ENCODE measurements around the gene PCARE.

The PCARE gene

DNA sequence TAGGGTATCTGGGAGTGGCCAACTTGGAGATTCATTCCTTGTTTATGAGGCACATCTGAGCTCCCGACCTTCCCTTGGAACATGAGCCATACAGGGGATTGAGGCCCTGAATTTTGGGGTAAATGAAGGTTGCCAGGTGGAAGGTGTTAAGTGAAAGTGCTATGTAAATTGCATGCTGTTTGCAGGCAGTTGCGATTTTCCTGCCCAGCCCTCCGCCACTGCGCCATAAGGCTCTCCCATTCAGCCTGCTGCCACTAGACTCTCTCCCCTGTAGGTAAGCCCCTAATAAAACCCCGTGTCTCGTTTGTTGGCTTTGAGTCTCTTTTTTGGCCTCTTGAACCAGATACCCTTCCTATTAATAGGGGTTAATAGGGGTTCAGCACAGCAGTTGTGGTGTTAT is 33.8 kb downstream of the PCARE start:
- in situ Hi-C loops (cut with MboI; ENCODE audit: low sequenced_read_pairs), result no loop called here

DNA sequence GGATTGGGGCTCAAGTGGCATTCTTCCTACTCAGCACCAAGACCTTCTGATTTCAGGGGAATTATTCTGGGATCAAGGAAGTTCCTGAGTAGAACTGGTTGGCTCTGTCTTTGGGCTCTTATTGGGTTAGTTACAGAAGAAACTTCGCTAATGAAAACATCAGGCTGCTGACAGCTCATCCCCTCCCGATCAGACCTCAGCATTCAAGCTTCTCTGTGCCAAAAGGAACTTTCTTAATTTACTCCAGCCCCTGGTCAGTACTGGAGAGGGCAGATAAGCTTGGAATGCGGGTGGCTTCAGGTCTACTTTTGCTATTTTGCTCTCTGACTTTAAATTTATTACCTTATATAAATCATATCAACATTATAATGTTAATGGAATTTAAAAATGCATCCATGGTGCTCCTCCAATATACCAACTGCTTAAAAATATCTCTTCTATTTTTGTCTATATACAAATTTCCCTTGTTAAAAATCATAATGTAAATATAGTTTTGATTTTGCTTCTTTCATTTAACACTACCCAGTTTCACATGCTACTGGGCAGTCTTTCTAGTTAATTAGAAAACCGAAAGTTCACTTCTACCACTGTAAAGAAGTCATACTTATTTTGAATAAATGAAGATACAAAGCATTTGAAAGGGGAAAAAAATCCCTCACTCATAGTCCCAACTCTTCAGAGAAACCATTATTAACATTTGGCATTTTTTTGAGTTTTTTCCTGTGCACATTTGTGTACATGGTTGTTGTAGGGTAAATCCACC is 34.4 kb downstream of the PCARE start:
- in situ Hi-C loops (cut with MboI; ENCODE audit: low sequenced_read_pairs), result no loop called here

DNA sequence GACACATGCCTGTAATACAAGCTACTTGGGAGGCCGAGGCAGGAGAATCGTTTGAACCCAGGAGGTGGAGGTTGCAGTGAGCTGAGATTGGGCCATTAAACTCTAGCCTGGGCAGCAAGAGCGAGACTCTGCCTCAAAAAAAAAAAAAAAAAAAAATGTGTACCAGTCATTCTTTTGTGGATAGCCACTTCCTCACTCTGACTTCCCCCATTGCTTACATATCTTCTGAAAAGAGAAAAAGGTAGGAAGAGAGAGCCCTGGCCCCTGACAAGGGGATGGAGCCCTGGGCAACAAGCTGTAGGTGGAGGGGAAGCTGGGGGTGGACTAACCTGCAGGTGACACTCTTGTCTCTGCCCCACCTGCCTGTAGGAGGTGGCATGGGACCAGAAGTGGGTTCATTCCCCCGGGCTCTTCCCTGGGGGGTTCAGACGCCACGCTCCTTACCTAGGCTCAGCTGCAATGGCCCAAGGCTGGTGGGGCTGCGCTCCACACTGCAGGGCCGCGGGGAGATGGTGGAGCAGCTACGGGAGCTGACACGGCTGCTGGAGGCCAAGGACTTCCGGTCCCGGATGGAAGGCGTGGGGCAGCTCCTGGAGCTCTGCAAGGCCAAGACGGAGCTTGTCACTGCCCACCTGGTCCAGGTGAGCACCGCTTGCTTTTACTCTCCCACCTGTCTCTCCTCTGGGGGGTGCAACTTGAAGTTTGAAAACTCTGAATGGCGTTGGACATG is 39.1 kb downstream of the PCARE start:
- in situ Hi-C loops (cut with MboI; ENCODE audit: low sequenced_read_pairs), result no loop called here

DNA sequence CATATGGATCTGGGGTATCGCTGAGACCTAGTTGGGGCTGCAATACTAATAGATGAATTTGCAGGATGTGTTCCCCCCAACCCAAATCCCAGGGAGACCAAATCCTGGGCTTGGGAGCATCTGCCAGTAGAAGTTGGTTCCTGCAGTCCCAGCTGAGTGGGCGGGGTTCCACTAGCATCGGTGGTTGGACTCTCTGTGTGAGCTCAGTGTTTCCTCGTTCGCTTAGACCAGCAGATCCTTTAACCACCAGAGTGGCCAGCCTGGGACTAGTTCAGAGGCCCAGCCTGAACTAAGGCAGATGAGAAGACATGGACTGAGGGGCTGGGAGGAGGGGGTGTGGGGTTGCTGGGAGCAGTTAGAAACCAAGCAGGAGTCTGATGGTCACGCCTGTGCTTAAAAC is 40.7 kb downstream of the PCARE start:
- in situ Hi-C loops (cut with MboI; ENCODE audit: low sequenced_read_pairs), result no loop called here

DNA sequence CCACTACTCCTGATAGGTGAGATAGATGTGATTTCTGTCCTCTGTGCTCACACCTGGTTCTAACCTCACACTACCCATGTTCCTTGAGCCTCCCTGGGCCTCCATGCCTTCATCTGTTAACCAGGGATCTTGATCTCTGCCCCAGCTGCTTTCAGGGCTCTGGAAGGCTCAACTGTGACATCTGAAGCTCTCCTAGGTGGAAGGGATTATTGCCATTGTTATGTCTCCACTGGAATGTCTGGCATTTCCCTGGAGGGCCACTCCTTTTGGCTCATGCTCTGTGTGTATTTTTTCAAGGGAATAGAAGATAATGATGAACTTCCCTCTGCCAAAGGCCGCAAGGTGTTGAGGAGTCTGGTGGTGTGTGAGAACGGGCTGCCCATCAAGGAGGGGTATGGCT is 41.2 kb downstream of the PCARE start:
- in situ Hi-C loops (cut with MboI; ENCODE audit: low sequenced_read_pairs), result no loop called here

DNA sequence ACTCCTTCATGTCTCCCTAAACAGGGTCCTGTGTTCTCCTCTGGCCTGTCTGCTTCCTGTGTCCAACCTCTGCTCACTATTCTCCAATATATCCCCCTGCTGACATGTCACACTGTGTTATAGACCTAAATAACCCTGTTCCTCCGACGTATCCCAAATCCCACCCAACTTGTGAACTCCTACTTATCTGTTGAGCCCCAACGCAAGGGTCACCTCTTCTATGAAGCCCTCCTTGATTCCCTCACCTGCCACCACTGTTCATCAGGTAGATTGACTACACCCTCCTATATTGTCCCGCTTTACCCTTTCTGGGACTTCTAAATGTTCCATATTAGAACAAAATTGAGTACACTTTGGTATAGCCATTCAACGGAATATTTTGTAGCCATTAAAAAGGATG is 42.1 kb downstream of the PCARE start:
- in situ Hi-C loops (cut with MboI; ENCODE audit: low sequenced_read_pairs), result no loop called here

DNA sequence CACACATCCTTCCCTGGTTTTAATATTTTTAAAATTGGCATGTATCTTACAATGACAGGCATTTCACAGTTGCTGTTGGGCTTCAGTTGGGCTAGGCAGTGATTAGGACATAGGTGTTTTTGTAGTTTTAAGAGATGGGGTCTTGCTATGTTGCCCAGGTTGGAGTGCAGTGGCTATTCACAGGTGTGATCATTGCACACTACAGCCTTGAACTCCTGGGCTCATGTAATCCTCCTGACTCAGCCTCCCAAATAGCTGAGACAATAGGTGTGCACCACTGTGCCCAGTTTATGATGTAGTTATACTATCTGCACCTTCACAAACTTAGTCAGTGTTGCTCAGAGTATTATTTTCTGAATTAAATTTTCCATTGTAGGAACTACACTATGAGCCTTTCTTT is 43.3 kb downstream of the PCARE start:
- in situ Hi-C loops (cut with MboI; ENCODE audit: low sequenced_read_pairs), result no loop called here

DNA sequence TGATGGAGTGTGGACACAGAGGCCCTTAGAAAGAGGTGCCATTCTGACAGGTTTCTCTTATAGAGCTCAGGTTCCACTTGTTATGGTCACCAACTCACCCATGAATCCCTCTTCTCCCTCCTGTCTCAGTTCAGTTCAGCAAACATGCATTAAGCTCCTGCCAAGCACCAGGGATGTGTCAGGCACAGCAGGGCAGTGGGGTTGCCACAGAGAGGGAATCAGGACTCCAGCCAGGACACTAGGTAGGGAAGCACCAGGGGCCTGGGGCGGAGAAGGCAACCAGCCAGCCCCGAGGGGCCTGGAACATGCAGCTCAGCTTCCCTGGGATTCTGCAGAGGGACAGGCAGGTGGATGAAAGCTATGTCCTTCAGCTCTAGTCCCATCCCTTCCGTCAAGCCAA is 48.6 kb downstream of the PCARE start:
- in situ Hi-C loops (cut with MboI; ENCODE audit: low sequenced_read_pairs), result no loop called here

DNA sequence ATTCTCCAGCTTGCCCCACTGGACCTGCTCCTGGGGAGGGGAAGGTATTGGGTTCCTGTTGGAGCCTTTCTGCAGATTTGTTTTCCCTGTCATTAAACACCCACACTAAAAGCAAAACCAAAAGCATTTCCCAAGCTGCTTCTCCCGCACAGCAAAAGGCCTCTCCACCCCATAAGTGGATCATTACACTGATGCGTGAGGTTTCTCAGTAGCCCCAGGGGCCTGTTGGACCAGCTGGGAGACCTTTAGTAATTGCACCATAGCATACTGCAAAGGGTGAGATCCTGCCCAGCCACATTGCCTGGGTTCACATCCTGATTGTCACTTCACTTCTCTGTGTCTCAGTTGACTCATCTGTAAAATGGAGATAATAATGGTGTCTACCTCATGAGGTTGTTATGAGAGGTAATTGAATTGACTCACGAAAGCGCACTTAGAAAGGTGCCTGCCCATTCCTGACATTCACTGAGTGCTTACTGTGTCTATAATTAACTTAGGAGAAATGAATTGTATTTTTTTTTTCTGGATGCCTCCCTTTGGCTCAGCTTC is 49.4 kb downstream of the PCARE start:
- in situ Hi-C loops (cut with MboI; ENCODE audit: low sequenced_read_pairs), result no loop called here

DNA sequence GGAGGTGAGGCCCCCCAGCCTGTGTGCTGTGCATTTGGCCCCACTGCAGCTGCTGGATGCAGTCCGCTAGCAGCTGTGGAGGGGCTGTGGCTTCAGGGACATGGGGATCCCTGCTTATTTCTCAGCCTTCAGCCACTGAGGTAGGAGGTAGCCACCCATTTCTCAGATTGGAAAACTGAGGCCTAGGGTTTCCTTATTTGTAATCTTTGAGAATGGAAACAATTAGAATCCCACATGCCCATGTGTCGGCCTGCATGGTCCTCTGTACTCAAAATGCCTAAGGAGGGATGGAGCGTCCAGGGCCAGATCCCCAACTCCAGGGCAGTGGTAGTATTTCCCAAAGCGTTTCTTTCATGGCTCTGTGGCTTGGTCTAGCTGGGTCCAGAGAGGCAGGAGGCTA is 51.1 kb downstream of the PCARE start:
- in situ Hi-C loops (cut with MboI; ENCODE audit: low sequenced_read_pairs), result no loop called here

DNA sequence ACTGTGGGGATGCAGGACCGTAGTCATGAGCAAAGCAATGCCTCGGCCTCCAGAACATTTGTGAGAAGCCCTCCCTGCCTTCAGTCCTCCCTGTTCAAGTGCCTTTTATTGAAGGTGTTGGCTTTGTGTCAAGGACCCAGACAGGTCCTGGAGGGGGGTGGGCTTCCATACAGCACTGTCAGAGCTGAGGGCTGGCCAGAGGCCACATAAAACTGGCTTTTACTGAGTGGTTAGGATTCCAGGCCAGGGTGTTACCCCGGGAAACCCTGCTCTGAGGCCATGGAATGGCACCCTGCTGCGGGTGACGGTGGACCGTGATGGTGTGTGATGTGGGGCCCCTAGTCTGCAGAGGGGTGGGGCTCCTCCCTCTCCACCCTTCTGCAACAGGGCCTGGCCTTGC is 51.6 kb downstream of the PCARE start:
- in situ Hi-C loops (cut with MboI; ENCODE audit: low sequenced_read_pairs), result no loop called here

DNA sequence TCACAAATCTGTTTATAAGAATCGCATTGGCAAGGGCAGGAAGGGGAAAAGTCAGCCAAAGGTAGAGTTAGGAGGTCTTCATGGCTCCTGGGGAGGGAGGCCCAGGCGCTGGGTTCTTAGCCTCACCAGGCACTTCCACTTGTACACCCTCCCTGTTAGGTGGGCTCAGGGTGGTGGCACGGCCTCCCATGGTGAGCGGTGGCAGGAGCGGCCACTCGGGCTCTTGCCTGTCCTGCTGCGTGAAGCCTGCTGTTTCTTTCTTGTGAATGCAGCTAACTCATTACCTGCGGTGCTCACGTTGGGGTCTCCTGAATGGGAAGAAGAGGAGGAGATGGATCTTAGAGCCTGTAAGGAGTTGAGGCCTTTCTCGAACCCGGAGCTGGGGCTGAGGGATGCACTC is 52.4 kb downstream of the PCARE start:
- in situ Hi-C loops (cut with MboI; ENCODE audit: low sequenced_read_pairs), result no loop called here

DNA sequence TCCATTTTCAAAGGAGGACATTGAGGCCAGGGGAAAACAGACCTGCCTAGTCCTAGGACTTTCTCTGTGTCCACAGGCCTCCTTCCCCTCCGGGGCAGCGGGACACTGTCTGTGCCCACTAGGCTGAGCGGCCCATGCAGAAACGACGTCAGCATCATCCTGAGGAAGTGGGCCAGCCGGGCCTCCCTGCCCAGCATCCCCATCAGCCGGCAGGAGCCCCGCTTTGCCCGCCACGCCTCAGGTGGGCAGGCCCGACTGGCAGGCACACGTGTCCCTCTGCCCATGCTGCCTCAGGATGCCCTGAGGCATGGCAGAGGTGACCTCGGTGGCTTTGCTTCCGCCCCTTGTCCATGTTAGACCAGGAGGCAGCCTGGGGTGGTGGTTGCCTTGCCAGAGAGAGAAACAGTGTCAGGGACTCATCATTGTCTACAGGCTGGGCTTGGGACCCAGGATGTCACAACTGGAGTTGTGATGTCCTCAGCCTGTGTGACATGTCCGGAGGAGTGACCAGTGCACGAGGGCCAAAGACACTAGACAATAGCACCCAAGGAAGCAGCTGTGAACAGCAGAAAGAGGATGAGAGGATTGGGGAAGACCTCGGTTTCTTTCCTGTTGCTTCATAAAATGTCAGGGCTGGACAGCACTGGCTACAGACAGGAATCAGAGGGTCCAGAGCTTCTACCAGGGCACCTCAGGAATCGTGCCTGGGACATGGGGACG is 56.4 kb downstream of the PCARE start:
- in situ Hi-C loops (cut with MboI; ENCODE audit: low sequenced_read_pairs), result no loop called here

DNA sequence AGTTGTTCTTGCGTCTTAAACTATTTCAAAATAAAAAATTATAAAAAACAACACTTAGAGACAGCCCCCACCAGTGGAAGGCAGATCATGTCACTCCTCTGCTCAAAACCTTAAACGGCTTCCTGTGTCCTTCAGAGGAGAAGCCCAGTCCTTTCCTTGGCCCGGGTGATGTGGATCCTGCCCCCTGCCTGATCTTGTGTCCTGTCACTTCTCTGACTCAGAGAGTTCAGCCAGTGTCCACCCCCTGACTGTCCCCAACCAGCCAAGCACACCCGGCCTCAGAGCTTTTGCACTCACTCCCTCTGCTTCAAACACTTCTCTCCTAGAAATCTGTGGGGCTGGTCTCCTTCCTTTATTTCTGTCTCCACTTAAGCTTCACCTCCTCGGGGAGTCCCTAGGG is 57.8 kb downstream of the PCARE start:
- in situ Hi-C loops (cut with MboI; ENCODE audit: low sequenced_read_pairs), result no loop called here

DNA sequence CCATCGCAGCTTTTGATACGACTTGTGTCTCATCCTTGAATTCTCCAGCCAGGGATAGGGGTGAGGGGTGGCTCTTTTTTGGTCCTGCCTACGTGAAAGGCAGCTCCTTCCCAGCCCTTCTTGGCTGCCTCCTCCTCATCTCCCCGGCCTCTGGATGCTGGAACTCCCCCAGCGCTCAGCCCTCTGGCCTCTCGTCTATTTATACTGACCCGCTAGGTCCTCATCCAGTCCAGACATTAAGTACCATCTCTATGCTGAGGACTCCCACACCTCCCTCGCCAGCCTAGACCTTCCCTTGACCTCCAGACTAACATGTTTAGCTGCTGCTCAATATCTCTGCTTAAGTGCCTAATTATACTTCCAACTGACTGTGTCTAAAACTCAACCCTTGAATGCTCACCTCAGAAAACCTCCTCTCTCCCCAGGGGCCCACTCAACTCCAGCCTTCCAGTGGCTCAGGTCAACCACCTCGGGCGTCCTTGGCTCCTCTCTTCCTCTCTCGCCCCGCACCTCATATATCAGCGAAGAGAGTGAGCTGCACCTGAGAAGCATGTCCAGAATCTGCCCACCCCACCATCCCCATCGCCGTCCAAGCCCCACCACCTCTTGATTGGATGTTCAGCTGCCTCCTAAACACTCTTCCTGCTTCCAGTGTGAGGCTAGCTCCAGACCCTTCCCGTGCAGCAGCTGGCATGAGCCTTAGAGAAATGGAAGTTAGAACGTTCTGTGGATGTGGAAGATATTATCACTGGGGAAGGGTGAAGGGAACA is 58.4 kb downstream of the PCARE start:
- in situ Hi-C loops (cut with MboI; ENCODE audit: low sequenced_read_pairs), result no loop called here

DNA sequence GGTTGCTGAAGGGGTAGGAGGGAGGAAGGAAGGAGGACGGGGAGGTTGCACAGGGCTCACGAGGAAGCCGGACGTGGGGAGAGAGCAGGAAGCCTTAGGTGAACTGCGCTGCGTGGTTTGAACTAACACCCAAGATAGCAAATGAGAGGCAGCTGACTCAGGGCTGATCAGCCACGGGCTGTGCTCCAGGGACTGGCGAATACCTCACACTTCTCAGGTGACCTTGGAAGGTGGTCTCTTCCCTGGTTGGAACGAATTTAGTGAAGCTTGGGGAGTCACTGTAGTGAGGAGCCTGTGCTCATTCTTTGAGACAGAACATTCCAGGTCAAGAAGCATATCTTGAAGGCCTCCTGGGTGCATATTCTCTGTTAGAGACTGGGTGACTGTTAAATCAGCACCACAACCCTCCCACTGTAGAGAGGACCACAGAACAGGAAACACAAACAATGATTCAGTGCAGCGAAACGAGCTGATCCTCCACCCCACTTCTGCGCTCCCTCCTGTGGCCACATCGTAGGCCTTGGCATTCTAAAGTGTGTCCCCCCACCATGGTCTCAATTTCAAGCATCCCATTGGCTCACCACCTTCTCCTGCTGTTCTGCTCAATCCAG is 59.4 kb downstream of the PCARE start:
- in situ Hi-C loops (cut with MboI; ENCODE audit: low sequenced_read_pairs), result no loop called here

DNA sequence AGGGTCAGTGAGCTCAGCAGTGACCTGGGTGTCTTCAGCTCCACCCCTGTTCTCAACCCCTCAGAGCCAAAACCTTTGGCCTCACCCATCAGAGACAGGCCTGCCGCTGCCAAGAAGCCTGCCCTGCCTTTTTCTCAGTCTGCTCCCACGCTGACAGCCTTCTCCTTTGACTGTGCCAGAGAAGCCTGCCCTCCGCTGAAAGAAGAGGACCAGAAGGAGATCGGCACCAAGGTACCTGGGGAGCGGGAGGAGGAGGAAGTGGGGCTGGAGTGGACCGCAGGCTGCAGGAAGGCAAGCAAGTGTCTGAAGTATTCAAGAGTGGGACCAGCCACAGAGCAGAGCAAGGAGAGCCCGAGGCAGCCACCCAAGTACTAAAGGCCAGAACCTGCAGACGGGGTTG is 60.0 kb downstream of the PCARE start:
- in situ Hi-C loops (cut with MboI; ENCODE audit: low sequenced_read_pairs), result no loop called here

DNA sequence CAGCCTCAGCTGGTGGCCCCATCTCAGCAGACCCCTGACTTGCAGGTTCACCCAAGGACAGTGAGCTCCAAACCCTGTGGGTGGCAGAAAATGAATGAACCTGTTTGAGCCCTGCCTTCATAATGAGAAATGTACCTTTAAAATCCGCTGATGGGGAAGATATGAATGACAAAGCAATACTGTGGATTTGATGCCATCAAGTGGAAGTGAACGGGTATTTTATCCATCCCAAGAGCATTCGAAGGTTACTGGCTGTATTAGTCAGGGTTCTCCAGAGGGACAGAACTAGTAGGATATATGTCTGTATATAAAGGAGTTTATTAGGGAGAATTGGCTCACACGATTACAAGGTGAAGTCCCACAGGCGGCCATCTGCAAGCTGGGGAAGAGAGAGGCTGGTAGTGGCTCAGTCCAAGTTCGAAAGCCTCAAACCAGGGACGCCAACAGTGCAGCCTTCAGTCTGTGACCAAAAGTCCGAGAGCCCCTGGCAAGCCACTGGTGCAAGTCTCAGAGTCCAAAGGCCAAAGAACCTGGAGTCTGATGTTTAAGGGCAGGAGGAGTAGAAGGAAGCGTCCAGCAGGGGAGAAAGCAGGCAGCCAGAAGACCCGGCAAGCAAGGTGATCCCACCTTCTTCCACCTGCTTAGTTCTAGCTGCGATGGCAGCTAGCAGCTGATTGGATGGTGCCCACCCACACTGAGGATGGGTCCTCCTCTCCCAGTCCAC is 61.1 kb downstream of the PCARE start:
- in situ Hi-C loops (cut with MboI; ENCODE audit: low sequenced_read_pairs), result no loop called here

DNA sequence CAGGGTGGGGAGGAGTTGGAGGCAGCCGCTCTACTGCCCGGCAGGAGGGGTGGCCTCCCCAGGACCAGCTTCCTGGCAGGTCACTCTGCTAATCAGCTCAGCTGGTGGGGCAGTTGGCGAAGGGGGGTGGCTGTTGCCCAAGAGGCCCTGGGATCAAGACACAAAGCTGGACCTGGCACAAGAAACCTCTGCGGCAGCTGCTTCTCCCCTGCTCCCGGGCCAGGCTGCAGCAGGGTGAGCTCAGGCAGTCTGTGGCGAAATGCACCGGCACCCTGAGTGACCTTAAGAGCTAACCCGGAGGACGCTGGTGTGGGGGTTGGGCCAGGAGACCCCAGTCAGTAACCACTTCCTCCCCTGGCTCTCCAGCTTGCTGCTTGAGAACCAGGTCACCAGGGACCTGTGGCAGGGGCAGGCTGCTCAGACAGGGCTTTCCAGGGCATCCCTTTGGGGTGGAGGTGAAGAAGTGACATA is 62.1 kb downstream of the PCARE start:
- in situ Hi-C loops (cut with MboI; ENCODE audit: low sequenced_read_pairs), result no loop called here
